ENCODE data around the gene ACTG1.

ACTG1 gene

GRCh38 chr17:81545160-81545949, 32.8 kb upstream of the ACTG1 start:
- no peak for DNase-seq (ENCODE audit: low spot score)

- no peak for DNase-seq (ENCODE audit: low spot score)
These were observed 31.8 kb upstream of the ACTG1 start for GRCh38 chr17:81544281-81544974.

- no peak for DNase-seq (ENCODE audit: low spot score)
These were observed 31.2 kb upstream of the ACTG1 start for GRCh38 chr17:81543756-81544155.

GRCh38 chr17:81543339-81543675, 30.7 kb upstream of the ACTG1 start:
- no peak for DNase-seq (ENCODE audit: low spot score)

GRCh38 chr17:81542431-81543338, 30.1 kb upstream of the ACTG1 start:
- no peak for DNase-seq (ENCODE audit: low spot score)

GRCh38 chr17:81541123-81541522, 28.5 kb upstream of the ACTG1 start:
- DNase-seq (ENCODE audit: low spot score), result no peak

- DNase-seq (ENCODE audit: low spot score), result no peak
These were observed 28.1 kb upstream of the ACTG1 start for GRCh38 chr17:81540676-81541027.

GRCh38 chr17:81539961-81540675, 27.5 kb upstream of the ACTG1 start:
- DNase-seq (ENCODE audit: low spot score), result no peak

- no peak for DNase-seq (ENCODE audit: low spot score)
These were observed 26.9 kb upstream of the ACTG1 start for GRCh38 chr17:81539571-81539900.

GRCh38 chr17:81538651-81539570, 26.3 kb upstream of the ACTG1 start:
- DNase-seq (ENCODE audit: low spot score), result no peak

GRCh38 chr17:81537856-81538555, 25.4 kb upstream of the ACTG1 start:
- DNase-seq (ENCODE audit: low spot score), result no peak

- no peak for DNase-seq (ENCODE audit: low spot score)
These were observed 24.8 kb upstream of the ACTG1 start for GRCh38 chr17:81537343-81537855.

- DNase-seq (ENCODE audit: low spot score), result no peak
These were observed 24.0 kb upstream of the ACTG1 start for GRCh38 chr17:81536299-81537290.

GRCh38 chr17:81535480-81536298, 23.1 kb upstream of the ACTG1 start:
- no peak for DNase-seq (ENCODE audit: low spot score)

- DNase-seq (ENCODE audit: low spot score), result no peak
These were observed 22.4 kb upstream of the ACTG1 start for GRCh38 chr17:81535007-81535328.

GRCh38 chr17:81534157-81535006, 21.8 kb upstream of the ACTG1 start:
- no peak for DNase-seq (ENCODE audit: low spot score)

Measured in ecto neural progenitor cell (in vitro differentiated cells).